A673 (cell line): ENCODE results near the gene HMGN2. TPM values are rescaled to one million over a fixed set of nuclear protein-coding genes. Genes with fewer than 3 reads are reported as not detected.

Source experiments
- BruUV-seq: library from RNA; stranded (reverse); fragments of 400-500 nt; replicated peaks from 2 replicates; lab custom pipeline; 2021; lab: Mats Ljungman, UMichigan
- CTCF ChIA-PET: fragments of 300-600 bp; sonication (Branson Sonifier 250); formaldehyde crosslinking; loops from one replicate; lab custom pipeline; 2022; ENCODE audit warnings: antibody characterized with exemption; lab: Charles Lee
- POLR2A ChIA-PET: fragments of 300-600 bp; sonication (Branson Sonifier 250); formaldehyde crosslinking; loops from one replicate; lab custom pipeline; 2022; ENCODE audit warnings: antibody characterized with exemption; ENCODE audit not compliant: low non-redundant PET; lab: Charles Lee
- DNase-seq: peaks from one replicate; pipeline ENCODE4 v3.0.0-alpha.2; 2015; ENCODE audit warnings: low spot score
- H3K27ac ChIP-seq: fragments of 200-600 bp; sonication (generic); 2 replicates; pipeline ENCODE4 v1.5.1; 2016; ENCODE audit warnings: mixed run types, low read depth, mild to moderate bottlenecking, mixed read lengths, antibody characterized with exemption, low read length; ENCODE audit not compliant: poor library complexity, severe bottlenecking
- H3K27me3 ChIP-seq: fragments of 200-600 bp; sonication (generic); replicated peaks from 2 replicates; pipeline ENCODE4 v1.6.1; 2017; ENCODE audit warnings: mixed run types, low read depth, mild to moderate bottlenecking, mixed read lengths, antibody characterized with exemption, low read length; ENCODE audit not compliant: insufficient read depth, poor library complexity
- H3K36me3 ChIP-seq: fragments of 200-600 bp; sonication (generic); 2 replicates; pipeline ENCODE4 v1.6.1; 2016; ENCODE audit warnings: mixed run types, mild to moderate bottlenecking, mixed read lengths, antibody characterized with exemption, low read length; ENCODE audit not compliant: insufficient read depth, poor library complexity, severe bottlenecking
- H3K4me1 ChIP-seq: fragments of 200-600 bp; sonication (generic); 2 replicates; pipeline ENCODE4 v1.6.1; 2017; ENCODE audit warnings: mixed run types, mild to moderate bottlenecking, mixed read lengths, antibody characterized with exemption, low read length; ENCODE audit not compliant: insufficient read depth, poor library complexity, severe bottlenecking
- H3K4me3 ChIP-seq: fragments of 200-600 bp; sonication (generic); 2 replicates; pipeline ENCODE4 v1.5.1; 2016; ENCODE audit warnings: low read depth, mixed run types, mild to moderate bottlenecking, mixed read lengths, low read length; ENCODE audit not compliant: poor library complexity, severe bottlenecking
- H3K9me3 ChIP-seq: fragments of 200-600 bp; sonication (generic); 2 replicates; pipeline ENCODE4 v1.6.1; 2016; ENCODE audit warnings: mixed run types, low read depth, mild to moderate bottlenecking, mixed read lengths, antibody characterized with exemption, low read length; ENCODE audit not compliant: poor library complexity, severe bottlenecking
- EZH2 ChIP-seq: fragments of 200-600 bp; sonication (generic); IDR thresholded peaks from 2 replicates; pipeline ENCODE4 v1.6.1; 2017; ENCODE audit warnings: borderline replicate concordance, low read depth, mild to moderate bottlenecking, mixed read lengths, antibody characterized with exemption, low read length; ENCODE audit not compliant: poor library complexity, severe bottlenecking
- intact Hi-C: fragments of 100-400 bp; cut with micrococcal nuclease; formaldehyde crosslinking; loops from one replicate; pipeline ENCODE4 v1.10.0; 2022; ENCODE audit not compliant: unreplicated experiment
- total RNA-seq: library from RNA; stranded (reverse); gene quantifications from 2 replicates; pipeline ENCODE4 v1.2.3, GENCODE V29; 2021
- TF ChIP-seq, protein P1 (sequence below): fragments of 300-800, 200-600 bp; sonication (generic); conservative IDR thresholded peaks from 2 replicates; pipeline ENCODE4 v1.5.1; 2017; ENCODE audit warnings: low read depth, mild to moderate bottlenecking, antibody characterized with exemption, low read length, moderate library complexity, mixed read lengths

The HMGN2 gene
- total RNA-seq, 1 experiment from 2014 or later, result 1,080 TPM

GRCh38 chr1:26440259-26440658 is 32.0 kb upstream of the HMGN2 start:
- ChIA-PET CTCF (no interaction called here), POLR2A (no interaction called here)
- intact Hi-C loops, result no loop called here
- no peak for DNase-seq
- H3K27me3 ChIP-seq, result no peaks in the 10 kb centered on the region
- no peak overlapping the region for H3K27ac ChIP-seq
- peaks cover 65% of the 10 kb centered on the region for H3K36me3 ChIP-seq
- no peak overlapping the region for H3K4me3 ChIP-seq
- BruUV-seq, result no TSS peak
- no peaks in the 10 kb centered on the region for H3K4me1 ChIP-seq
- TF ChIP-seq, protein P1, sequence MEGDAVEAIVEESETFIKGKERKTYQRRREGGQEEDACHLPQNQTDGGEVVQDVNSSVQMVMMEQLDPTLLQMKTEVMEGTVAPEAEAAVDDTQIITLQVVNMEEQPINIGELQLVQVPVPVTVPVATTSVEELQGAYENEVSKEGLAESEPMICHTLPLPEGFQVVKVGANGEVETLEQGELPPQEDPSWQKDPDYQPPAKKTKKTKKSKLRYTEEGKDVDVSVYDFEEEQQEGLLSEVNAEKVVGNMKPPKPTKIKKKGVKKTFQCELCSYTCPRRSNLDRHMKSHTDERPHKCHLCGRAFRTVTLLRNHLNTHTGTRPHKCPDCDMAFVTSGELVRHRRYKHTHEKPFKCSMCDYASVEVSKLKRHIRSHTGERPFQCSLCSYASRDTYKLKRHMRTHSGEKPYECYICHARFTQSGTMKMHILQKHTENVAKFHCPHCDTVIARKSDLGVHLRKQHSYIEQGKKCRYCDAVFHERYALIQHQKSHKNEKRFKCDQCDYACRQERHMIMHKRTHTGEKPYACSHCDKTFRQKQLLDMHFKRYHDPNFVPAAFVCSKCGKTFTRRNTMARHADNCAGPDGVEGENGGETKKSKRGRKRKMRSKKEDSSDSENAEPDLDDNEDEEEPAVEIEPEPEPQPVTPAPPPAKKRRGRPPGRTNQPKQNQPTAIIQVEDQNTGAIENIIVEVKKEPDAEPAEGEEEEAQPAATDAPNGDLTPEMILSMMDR, result no peak
- no peak for TF ChIP-seq EZH2
- H3K9me3 ChIP-seq, result no peaks in the 10 kb centered on the region

DNA sequence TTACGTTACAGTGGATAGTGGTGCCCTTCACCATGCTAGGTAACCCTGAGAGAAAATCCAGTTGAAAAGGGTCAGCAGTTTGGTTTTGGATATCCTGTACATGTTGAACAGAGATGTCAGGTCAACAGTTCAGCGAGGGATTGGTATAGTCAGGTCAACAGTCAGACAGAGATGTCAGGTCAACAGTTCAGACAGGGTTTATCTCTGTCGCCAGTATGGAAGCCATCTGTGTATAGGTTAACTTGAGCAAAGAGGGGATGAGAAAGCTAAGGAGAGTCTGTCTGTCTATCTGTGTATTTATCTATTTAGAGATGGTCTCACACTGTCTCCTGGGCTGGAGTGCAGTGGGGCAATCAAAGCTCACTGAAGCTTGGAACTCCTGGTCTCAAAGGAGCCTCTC is 22.4 kb upstream of the HMGN2 start:
- no peaks in the 10 kb centered on the region for H3K4me1 ChIP-seq
- ChIA-PET POLR2A (no interaction called here), CTCF (no interaction called here)
- no peak for DNase-seq
- no peaks in the 10 kb centered on the region for H3K27me3 ChIP-seq
- no peaks in the 10 kb centered on the region for H3K9me3 ChIP-seq
- intact Hi-C loops, result no loop called here
- peaks cover 20% of the 10 kb centered on the region for H3K36me3 ChIP-seq
- no TSS peak for BruUV-seq
- no peak for TF ChIP-seq EZH2
- TF ChIP-seq, protein P1, result no peak
- H3K27ac ChIP-seq, result no peak overlapping the region
- no peak overlapping the region for H3K4me3 ChIP-seq

DNA sequence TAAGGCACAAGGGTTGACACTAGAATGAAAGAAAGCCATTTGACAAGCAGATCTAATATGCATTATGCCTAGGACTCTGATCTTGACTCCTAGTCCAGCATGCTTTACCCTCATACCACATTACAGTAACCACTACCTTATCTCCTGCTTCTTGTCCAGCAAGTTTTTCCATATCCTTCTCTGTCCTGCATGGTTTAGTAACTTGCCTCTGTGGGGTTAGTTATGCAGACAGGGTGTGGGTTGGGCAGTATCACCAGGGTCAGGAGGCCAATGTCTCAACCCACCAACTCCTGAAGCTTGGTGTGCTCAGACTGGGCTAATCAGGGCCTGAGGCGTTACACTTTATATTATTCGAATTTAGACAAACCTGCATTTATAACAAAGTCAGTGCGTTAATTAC is 21.3 kb upstream of the HMGN2 start:
- ChIA-PET CTCF (no interaction called here), POLR2A (no interaction called here)
- H3K27me3 ChIP-seq, result no peaks in the 10 kb centered on the region
- H3K4me3 ChIP-seq, result no peak overlapping the region
- H3K27ac ChIP-seq, result no peak overlapping the region
- peaks cover 23% of the 10 kb centered on the region for H3K36me3 ChIP-seq
- DNase-seq, result no peak
- no peaks in the 10 kb centered on the region for H3K4me1 ChIP-seq
- TF ChIP-seq, protein P1, result no peak
- no peak for TF ChIP-seq EZH2
- BruUV-seq, result no TSS peak
- intact Hi-C loops, result no loop called here
- no peaks in the 10 kb centered on the region for H3K9me3 ChIP-seq
